Endometrium (tissue), 2 donors: ENCODE results near the gene UBE2V1.

Experiments
- FAIRE-seq: peaks from 2 replicates; lab custom pipeline; 2012; peaks lifted over from hg19 to GRCh38; lab: Jason Lieb, UNC
- donor health status: control.
- donor health status: control.

UBE2V1 gene

DNA sequence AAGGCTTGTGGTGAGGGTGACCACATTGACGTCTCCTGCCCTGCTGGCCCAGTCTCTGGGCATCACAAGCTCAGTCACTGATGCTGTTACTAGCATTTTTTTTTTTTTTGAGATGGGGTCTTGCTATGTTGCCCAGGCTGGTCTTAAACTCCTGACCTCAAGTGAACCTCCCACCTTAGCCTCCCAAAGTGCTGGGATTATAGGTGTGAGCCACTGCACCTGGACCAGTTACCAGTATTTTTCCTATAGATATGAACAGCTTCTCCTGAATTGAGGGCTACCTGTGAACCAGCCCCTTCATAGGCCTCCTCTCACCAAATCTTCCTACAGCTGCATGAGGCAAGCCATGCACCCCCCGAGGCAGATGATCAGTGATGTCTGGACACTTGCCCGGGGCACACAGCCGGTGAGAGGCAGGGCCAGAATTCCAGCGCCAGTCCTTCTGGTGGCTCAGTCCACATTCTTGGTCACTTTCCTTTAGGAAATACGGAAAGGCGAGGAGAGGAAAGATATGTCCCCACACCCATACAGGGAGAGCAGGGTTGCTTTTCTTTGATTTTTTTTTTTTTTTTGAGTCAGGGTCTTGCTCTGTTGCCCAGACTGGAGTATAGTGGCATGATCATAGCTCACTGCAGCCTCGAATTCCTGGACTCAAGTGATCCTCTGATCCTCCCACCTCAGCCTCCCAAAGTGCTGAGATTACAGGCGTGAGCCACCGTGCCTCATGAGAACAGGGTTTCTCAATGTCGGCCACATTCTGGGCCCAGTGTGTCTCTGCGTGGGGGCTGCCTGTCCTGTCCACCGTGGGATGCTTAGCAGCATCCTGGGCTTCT, 50.7 kb downstream of the UBE2V1 start:
- FAIRE-seq = no peak

DNA sequence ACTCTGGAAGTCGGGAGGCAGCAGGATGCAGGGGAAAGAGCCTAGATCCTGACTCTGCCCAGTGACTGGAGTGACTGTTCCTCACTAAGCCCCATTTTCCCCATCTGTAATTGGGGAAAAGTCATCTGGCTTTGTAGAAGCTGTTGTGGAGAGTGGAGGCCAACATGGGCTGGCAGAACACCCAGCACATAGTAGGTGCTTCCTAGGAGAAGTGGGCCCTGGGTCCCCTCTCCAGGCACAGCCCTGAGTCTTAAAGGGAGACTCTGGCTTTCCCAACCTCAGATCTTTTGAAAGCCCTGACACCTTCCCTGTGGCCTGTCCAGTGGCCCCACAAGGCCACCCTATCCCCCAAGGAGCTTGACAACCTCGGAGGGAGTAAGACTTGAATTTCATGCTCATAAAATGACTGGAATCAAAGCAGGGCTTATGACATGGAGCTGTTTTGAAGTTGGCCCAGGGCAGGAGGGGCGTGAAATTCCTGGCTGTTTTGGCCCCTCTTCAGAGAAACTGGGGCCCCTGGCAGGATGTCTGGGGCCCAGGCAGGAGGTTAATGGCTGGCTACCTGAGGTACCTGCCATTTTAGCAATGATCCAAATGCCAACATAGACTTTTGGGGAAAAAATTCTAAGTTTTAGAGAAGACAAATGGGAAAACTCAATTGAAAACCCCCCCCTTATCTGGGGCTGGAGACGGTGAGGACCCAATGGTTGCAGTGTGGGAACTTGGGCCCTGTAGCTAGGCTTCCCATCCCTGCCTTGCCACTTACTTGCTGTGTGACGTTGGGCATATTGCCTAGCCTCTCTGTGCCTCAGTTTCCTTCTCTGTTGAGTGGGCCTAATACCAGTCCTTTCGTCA, 51.6 kb downstream of the UBE2V1 start:
- no peak for FAIRE-seq

DNA sequence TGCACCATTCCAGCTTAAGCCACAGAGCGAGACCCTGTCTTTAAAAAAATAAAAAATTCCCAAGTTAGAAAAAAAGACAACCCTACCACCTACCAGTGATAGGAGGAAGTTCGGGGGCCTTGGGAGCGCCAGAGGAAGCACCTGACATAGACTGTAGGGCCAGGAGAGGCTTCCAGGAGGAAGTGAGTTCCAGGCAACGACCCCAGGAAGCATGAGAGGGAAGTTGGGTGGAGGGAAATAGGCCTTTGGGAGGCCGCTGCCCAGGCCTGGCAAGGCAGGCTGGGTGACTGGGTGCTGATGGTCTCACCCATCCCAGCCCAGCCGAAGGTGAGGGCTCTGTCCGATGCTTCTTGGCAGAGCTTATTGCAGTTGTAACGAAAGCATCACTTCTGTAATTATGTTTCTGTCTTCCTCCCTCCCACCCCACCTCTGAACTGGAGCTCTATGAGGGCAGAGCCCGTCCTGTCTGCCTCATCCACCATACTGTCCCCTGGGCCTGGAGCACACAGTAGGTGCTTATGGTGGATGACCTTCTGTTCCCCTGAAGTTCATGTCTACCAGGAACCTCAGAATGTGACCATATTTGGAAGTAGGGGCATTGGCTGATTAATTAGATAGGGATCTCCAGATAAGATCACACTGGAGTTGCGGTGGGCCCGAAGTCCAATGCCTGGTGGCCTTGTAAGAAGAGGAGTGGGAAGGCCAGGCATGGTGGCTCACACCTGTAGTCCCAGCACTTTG, 54.1 kb downstream of the UBE2V1 start:
- FAIRE-seq = no peak

DNA sequence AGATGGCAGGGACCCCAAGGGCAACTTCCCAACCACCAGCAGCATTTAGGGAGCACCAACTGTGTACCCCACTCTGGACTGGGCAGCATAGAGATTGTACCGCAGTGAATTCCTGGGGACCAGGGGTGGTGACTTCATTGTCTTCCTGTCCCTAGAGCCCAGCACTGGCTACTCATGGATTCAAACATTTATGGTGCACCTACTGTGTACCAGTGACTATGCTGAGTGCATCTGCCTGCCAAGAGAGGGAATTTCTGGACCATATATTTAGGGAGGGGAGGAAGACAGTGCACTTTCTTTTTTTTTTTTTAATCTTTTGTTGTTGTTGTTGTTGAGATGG, 55.3 kb downstream of the UBE2V1 start:
- no peak for FAIRE-seq

DNA sequence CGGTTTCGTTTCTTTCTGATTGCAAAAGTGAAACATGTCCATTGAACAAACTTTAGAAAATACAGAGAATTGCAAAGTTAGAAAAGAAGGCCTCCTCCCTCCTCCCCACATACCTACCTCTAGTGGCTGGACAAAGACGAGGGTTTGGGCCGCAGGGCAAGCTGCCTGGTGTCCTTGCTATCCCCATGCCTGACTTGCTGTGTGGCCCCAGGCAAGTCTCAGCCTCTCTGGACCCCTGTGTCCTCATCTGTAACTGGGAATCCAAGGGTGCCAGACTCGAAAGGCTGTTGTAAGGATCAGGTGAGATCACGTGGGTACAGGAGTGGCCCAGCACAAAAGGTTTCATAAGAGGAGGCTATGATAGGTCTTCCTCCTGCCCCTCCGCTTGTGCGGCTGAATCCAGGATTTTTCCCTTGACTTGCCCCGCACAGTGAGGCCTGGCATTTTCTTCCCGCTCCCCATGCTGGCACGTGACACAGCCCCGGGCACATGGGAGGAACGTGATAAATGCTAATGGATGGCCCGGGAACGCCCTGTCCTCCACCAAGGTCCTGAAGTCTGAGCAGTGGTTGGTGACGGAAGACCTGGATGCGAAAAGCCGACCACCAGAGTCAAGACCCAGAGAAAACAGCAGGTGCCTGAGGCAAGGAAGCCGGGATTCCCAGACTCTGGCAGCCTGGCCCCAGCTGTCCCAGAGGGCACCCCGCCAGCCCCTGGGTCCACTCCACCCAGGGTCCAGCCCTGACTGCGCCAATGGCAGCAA, 55.8 kb downstream of the UBE2V1 start:
- no peak for FAIRE-seq

DNA sequence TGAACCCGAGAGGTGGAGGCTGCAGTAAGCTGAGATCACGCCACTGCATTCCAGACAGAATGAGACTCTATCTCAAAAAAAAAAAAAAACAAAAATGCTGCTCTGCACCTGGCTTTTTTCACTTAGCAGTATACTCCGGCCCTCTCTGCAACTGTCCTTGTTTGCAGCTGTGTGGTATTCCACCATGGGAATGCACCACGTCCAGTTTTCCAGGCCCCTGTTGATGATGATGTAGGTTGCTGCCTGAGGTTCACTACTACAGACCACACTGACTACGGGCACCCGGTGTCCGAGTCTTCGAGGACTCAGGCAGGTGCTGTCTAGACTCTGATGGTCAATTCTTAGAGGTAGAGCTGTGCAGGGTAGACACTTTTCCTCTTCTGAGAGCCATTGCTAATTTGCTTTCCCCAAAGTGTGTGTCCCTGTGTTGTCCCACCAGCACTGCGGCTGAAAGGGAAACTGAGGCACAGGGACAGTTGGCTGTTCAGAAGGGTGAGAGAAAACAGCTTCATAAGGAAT, 56.5 kb downstream of the UBE2V1 start:
- no peak for FAIRE-seq

DNA sequence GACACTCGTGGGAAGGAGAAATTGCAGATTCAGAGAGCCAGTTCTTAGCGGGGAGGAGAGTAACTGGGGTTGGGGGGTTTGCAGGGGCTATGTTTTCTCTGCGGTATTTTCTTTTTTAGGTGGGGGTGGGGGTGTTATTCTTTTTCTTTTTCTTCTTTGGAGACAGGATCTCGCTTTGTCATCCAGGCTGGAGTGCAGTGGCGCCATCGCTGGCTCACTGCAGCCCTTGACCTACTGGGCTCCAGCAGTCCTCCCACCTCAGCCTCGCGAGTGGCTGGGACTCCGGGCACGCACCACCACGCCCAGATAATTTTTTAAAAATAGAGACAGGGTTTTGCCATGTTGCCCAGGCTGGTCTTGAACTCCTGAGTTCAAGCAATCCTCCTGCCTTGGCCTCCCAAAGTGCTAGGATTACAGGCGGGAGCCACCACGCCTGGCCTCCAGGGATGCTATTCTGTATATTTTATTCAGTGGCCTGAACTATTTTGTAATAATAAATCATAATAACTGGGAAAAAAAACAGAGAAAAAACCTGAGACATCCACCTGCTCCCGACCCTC, 57.3 kb downstream of the UBE2V1 start:
- no peak for FAIRE-seq

DNA sequence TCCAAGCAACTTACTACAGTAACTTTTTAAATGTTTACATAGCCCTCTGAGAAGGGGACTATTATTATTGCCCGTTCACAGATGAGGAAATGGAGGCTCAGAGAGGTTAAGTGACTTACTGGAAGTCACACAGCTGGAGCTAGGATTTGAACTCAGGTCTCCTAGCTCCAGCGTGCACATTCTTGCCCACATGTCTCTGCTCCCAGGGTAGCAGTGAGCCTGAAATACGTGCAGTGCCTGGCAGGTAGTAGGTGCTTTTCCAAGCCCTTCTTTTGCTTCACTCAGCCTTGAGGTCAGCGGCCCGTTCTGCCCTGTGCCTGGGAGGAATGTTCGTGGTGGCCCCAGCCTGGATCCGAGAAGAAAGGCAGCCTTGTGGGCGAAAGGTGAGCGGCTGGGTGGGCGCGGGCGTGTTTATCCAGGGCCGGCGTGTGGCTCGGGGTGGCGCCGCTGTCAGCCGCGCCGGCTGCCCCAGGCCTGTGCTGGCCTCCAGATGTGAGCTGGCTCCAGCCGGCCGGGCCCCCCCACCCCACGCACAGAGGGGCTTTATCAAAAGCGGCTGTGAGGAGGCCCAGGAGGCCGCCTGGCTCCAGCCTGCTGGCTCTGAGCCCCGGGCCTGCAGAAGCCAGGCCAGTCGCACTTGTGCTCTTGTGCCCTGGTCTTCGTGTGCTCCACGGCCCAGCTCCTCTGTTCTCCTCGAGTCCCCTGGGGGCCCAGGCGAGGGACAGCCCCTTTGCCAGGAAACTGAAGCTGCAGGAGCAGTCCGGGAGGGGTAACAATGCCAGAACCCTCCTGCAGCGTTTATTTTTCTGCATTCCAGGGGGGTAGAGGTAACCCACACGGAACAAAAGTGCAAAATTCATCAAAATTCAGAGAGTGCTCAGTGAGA, 58.1 kb downstream of the UBE2V1 start:
- no peak for FAIRE-seq

DNA sequence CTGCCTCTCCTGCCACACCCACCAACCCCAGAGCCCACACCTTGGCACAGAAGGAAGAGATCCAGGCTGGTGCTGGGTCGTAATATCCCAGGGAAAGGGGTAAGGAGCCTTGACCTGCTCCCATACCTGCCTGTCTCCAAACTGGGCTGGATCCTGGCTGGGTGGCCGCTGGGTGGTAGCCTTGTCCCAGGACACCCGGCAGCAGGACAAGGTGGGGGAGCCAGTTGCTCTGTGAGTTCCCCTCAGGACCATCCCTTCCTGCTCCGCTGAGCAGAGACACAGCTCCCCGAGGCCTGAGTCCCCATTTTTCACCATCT, 58.8 kb downstream of the UBE2V1 start:
- no peak for FAIRE-seq

DNA sequence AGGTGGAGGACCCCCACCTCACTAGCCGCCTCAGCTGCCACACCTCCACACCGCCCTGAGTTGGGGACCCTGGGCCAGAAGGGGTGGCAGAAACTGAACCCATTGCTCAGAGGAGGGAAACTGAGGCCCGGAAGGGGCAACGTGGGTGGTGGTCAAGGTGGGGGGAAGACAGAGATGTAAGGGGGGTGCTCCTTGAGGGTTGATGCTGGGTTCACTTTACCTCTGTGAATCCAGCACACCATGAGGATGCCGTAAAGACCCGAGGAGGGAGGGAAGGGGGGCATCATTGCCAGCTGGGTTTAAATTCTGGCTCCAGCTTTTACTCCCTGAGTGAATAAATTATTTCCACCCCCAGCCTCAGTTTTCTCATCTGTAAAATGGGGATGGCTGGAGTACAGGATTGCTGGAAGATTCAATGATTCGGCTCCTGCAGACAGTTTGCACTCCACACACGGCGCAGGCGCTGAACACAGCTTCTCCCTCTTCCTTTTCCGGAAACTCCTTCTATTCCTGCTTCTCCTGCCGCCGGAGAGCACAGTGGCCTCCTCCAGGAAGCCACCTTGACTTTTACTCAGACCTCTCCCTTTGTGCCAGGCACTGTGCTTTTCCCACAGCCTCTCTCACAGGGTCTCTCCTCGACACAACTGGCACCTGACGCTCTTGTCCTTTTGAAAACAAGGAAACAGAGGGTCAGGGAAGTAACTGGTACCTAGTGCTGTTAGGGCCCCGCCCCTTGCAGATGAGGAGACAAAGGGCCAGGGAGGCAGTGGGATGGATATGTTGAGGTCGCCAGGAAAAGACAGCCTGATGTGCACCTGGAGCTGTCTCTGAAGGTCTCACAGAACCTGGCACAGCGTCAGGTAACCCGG, 59.4 kb downstream of the UBE2V1 start:
- FAIRE-seq = no peak

DNA sequence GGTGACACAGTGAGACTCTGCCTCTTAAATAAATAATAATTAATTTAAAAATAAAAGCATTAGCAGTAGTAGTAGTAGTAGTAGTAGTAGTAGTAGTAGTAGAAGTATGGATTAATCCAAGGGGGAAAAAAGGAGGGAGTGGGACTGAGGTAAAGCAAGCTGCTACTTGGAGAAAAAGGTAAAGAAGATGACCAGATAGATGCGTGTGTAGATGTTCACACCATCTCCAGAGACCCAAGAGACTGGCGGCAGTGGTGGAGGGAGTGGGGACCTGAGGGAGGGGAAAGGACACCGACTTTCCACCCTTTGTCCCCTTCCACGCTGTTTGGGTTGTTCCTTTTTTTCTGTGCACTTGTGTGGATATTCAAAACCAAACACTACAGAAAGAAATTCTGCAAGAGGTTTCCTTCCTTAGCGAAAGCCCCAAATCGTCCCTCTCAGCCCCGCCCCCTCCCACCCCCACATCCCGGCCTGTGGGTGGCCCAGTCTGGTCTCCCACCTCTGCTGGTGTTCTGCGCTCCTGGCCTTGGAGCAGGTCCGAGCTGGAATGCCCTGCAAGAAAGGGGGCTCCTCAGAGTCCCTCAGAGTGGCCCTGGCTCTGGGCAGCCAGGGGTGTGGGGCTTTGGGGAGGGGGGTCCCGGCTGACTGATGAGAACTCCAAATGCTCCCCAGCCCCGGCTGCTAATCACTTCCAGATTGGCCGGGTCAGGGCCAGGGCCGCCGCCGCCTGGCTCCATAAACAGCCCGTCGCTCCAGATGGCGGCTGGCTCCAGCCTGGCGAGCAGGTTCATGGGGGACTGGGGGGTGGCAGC, 60.2 kb downstream of the UBE2V1 start:
- FAIRE-seq = no peak

DNA sequence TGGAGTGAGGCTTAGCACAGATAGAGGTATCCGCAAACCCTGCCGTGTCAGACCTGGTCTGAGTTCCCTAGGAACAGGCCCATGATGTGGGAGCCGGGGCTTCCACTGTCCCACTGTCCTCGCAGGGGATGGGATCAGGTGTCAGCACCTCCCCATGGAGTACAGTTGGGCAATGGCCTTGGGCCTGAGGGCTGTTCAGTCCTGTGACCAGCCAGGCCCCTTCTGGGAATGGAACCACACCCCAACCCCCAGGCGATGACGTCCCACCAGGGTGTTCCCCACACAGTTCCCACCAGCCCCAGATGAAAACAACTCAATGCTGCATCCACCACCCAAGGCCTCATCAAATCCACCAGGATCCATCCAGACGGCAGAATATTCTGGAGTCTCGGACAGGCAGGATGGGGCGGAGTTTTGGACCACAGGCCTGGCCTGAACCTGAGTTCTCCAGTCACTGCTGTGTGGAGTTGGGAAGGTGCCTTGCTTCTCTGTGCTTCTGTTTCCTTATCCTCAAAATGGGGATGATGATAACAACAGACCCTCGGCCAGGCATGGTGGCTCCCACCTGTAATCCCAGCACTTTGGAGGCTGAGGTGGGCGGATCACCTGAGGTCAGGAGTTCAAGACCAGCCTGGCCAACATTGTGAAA, 62.2 kb downstream of the UBE2V1 start:
- FAIRE-seq = no peak

DNA sequence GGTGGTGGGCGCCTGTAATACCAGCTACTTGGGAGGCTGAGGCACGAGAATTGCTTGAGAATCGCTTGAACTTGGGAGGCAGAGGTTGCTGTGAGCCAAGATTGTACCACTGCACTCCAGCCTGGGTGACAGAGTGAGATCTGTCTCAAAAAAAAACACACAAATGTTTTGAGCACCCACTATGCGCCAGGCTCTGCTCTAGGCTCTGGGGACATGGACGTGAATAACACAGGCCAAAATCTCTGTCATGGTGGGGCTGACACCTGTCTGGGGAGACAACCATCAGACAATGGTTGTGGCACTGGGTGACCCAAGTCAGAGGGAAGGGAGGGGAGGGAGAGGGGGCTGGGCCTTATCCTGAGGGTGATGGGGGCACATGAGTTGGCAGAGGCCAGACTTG, 62.7 kb downstream of the UBE2V1 start:
- no peak for FAIRE-seq

DNA sequence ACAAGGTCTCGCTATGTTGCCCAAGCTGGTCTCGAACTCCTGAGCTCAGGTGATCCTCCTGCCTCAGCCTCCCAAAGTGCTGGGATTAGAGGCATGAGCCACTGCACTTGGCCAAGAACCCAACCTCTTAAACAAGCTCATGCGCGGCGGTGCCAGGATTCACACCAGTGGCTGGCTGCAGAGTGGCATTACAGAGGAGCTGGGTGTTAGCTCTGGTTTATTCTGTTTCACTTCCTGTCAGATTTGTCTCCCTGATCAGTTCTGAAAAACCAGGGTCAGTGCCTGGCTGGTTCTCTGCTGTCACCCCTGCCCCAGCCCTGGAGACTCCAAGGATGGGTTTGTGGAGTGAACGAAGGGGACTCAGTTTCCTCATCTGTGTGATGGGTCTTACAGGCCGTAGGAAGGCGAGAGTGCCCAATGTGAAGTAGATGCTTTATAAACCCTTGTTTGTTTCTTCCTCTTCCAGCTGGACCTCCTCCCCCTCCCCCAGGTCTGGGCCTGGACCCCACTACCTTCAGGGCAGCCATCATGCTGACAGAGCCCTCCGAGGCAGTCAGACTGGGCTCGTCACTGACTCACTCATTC, 63.4 kb downstream of the UBE2V1 start:
- FAIRE-seq = no peak

DNA sequence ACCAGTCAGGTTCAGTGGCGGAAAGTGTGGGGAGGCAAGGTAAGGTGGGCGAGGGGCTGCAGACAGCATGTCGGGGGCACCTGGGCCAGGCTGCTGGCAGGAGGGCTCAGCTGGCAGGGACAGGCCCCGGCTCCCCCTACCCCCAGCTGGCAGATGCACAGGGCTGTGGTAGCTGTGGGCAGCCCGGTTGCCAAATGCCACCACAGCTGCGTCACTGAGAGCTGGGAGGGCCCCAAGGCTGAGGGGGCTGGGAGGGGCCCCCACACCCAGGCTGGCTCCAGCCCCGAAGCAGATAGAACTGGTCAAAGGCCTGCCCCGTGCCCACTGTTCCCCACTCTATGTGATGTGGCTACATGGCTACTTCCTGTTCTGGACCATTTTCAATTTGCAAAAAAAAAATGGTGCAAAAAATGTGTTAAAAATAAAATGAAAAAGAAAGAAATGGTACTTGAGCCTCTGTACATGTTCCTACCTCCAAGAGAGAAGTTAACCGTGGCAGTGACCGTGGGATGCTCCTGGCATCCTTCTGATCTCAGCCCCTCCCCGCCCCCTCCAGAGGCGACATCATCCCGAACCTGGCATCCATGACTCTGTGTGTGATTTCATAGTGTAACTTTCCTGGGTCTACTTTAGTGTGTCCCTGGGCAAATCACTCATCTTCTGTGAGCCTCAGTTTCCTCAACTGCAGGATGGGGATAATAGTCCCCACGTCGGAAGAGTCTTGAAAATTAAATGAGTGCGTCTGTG, 64.4 kb downstream of the UBE2V1 start:
- no peak for FAIRE-seq

DNA sequence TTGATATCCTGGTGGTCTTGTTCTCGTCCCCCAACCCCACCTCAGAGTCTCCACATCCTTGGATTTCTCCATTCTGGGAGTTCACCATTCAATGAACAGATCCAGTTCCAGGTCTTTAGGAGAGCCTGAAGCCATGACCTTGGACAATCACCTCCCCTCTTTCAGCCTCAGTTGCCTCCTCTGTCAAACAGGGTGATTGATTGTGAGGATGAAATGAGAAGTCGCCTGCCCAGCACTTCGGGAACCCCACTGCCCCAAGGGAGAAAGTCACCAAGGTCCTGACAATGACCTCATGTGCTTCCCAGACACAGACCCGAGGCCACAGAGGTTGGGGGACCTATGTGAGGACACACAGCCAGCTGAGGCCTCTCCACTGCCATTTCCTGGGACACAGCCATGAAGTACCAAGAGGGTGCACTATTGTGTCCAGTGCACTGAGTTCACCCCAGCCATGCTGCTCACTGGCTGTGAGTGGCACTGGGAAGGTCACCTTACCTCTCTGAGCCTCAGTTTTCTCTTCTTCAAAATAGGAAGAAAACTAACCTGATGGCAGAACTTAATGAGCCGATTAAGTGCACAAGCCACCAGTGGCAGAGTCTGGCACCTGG, 68.5 kb downstream of the UBE2V1 start:
- no peak for FAIRE-seq
